Right atrium auricular region (tissue), 2 donors: ENCODE results near the gene SLC35F4. TPM values are rescaled to one million over a fixed set of nuclear protein-coding genes. Genes with fewer than 3 reads are reported as not detected.

Experiments
- DNase-seq: peaks from one replicate; pipeline ENCODE4 v3.0.0-alpha.2; 2019; ENCODE audit warnings: low spot score
- H3K27ac ChIP-seq, 2 donors: fragments of 200-600 bp; sonication (generic); 1 replicate in 1 of 2; 2 replicates in 1 of 2; pipeline ENCODE4 v1.5.1; 2016 to 2019
- H3K27me3 ChIP-seq, 2 donors: fragments of 200-600 bp; sonication (generic); one replicate each; pipeline versions ENCODE4 v1.5.1 to v1.6.0; 2017 to 2019
- H3K36me3 ChIP-seq: fragments of 200-600 bp; sonication (generic); one replicate; pipeline ENCODE4 v1.5.1; 2016
- H3K4me1 ChIP-seq, 2 donors: fragments of 200-600 bp; sonication (generic); one replicate each; pipeline versions ENCODE4 v1.5.1 to v1.6.0; 2017 to 2019
- H3K4me3 ChIP-seq, 2 donors: fragments of 200-600 bp; sonication (generic); 1 replicate in 1 of 2; 2 replicates in 1 of 2; pipeline ENCODE4 v1.5.1; 2017 to 2019; ENCODE audit warnings: mild to moderate bottlenecking in 1 of 2, moderate library complexity in 1 of 2
- H3K9me3 ChIP-seq, 2 donors: fragments of 200-600 bp; sonication (generic); one replicate each; pipeline ENCODE4 v1.5.1; 2019
- total RNA-seq, 2 donors: library from RNA; depleted of rRNA; stranded (reverse); fragments of >200 nt; gene quantifications; one replicate each; pipeline ENCODE4 v1.1.0, GENCODE V29; 2016
- TF ChIP-seq, protein P1 (sequence below), 2 donors: fragments of 200-600 bp; sonication (generic); IDR thresholded peaks; one replicate each; pipeline ENCODE4 v1.5.1; 2019; ENCODE audit warnings: antibody characterized with exemption in 2 of 2

Gene SLC35F4
- total RNA-seq, 2 donors from 2014 or later, result not detected

DNA sequence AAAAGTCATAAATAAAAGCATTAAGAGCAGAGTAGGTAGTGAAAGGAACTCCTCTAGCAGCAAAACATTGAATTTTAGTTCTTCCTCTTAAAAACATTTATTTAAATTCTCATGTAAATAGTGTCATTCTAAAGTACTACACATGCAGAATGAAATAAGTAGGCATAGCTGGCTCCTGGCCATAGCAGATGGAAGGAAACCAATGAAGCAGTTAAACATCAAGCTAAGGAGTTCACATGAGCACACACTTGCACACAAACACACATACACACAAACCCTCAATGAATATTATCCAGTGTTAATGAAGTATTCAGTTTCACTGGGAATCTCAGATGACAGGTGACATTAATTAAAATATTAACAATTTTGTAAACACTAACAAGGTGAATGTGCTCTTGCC lies 69.3 kb downstream of the SLC35F4 start:
- TF ChIP-seq, protein P1, sequence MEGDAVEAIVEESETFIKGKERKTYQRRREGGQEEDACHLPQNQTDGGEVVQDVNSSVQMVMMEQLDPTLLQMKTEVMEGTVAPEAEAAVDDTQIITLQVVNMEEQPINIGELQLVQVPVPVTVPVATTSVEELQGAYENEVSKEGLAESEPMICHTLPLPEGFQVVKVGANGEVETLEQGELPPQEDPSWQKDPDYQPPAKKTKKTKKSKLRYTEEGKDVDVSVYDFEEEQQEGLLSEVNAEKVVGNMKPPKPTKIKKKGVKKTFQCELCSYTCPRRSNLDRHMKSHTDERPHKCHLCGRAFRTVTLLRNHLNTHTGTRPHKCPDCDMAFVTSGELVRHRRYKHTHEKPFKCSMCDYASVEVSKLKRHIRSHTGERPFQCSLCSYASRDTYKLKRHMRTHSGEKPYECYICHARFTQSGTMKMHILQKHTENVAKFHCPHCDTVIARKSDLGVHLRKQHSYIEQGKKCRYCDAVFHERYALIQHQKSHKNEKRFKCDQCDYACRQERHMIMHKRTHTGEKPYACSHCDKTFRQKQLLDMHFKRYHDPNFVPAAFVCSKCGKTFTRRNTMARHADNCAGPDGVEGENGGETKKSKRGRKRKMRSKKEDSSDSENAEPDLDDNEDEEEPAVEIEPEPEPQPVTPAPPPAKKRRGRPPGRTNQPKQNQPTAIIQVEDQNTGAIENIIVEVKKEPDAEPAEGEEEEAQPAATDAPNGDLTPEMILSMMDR (IDR thresholded peaks at IDR 0.05), result no peak
- Histone ChIP-seq H3K36me3 (no peaks in the 10 kb centered on the region), H3K4me3 (no peak overlapping the region), H3K9me3 (peaks cover 0 to 6% of the 10 kb centered on the region in 2 donors), H3K4me1 (peaks cover 0 to 5% of the 10 kb centered on the region in 2 donors), H3K27ac (no peak overlapping the region), H3K27me3 (no peaks in the 10 kb centered on the region)
- no peak for DNase-seq

DNA sequence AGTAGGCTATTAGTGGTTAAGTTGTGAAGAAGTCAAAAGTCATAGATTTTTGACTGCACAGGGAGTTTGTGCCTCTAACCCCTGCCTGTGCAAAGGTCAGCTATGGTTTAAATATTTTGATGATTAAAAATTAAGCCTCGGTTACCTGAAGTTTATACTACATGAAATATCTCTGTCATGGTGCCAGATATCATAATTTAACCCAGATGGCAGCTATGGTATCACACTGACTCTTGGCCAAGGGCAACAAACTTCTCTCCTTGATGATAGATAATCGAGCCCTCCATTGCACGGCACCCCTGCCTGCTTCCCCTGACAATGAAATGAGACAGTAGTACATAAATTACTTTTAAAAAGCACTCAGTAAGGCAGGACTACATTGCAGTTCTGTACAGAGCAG lies 80.8 kb downstream of the SLC35F4 start:
- TF ChIP-seq, protein P1 (IDR thresholded peaks at IDR 0.05), result no peak
- Histone ChIP-seq H3K27me3 (no peaks in the 10 kb centered on the region), H3K4me1 (no peaks in the 10 kb centered on the region), H3K4me3 (no peak overlapping the region), H3K36me3 (no peaks in the 10 kb centered on the region), H3K27ac (no peak overlapping the region), H3K9me3 (peaks cover 0 to 23% of the 10 kb centered on the region in 2 donors)
- no peak for DNase-seq

DNA sequence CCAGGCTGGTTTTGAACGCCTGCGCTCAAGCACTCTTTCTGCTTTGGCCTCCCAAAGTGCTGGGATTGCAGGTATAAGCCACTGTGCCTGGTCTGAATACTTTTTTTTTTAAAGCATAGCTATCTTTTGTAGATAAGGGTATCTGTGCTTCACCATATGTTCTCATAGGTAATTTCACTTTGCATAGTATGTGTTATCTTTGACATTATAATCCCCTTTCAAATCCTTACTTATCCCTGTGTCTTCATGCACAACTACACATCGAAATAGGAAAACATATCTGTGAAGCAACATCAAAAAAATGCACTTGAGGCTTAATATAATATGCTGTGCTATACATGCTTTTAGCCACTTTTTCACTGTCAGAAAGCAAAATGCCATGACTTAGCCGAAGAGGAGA lies 94.1 kb downstream of the SLC35F4 start:
- Histone ChIP-seq H3K9me3 (no peaks in the 10 kb centered on the region), H3K4me3 (no peak overlapping the region), H3K27ac (no peak overlapping the region), H3K36me3 (no peaks in the 10 kb centered on the region), H3K4me1 (peaks cover 0 to 9% of the 10 kb centered on the region in 2 donors), H3K27me3 (no peaks in the 10 kb centered on the region)
- no peak for DNase-seq
- TF ChIP-seq, protein P1 (IDR thresholded peaks at IDR 0.05), result no peak

DNA sequence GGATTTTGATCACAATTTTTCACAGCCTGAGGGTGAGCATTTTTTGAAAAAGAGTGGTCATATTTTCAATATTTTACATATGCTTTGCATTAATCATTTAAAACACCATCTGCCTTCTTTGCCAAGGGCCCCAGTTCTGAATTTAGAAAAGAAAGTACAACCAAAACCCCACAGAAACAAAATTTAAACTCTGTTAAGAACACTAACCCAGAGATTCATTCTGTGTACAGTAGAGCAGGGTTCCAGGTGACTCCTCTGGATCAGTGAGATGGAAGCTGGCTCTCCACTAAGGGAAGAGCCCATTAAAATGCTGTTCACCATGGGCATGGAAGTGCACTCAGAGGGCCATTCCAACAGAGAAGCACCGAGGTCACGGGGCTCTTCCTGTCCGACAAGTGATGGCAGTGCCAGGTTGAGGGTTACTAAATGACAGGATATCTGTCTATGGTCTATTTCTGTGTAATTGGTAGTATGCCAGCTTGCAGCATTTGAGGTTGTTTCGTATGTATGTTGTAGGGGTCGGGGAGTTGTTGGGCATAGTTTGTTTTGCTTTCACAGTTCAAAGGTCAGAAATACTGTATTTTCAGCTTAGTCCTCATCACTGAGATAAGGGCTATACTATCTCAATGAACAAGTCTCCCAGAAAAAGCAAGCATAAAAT lies 95.9 kb downstream of the SLC35F4 start:
- Histone ChIP-seq H3K4me3 (no peak overlapping the region), H3K27ac (no peak overlapping the region), H3K27me3 (no peaks in the 10 kb centered on the region), H3K36me3 (no peaks in the 10 kb centered on the region), H3K4me1 (peaks cover 0 to 9% of the 10 kb centered on the region in 2 donors), H3K9me3 (no peaks in the 10 kb centered on the region)
- TF ChIP-seq, protein P1 (IDR thresholded peaks at IDR 0.05), result no peak
- no peak for DNase-seq

DNA sequence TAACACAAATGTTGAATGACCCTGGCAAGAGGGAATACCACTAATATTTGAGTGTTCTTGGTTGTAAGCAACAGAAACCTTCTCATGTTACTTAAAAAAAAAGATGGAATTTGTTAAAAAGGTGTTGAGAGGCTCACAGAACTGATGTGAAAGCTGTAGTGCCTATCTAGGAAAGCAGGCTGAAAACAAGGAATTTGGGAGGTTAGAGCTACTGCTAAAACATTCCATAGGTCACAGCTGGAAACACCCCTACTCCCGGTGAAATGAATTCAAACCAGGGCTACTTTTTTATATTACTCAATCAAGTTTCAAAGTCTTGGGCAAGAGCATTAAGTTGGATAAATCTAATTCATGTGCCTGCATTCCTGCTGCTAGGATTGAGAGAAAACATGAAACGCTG lies 104.1 kb downstream of the SLC35F4 start:
- no peak overlapping the region for H3K4me3 ChIP-seq
- H3K9me3 ChIP-seq, result no peaks in the 10 kb centered on the region
- H3K27me3 ChIP-seq, result no peaks in the 10 kb centered on the region
- H3K4me1 ChIP-seq, result no peaks in the 10 kb centered on the region
- DNase-seq, result no peak
- TF ChIP-seq, protein P1 (IDR thresholded peaks at IDR 0.05), result no peak
- H3K36me3 ChIP-seq, result no peaks in the 10 kb centered on the region
- H3K27ac ChIP-seq, result no peak overlapping the region

DNA sequence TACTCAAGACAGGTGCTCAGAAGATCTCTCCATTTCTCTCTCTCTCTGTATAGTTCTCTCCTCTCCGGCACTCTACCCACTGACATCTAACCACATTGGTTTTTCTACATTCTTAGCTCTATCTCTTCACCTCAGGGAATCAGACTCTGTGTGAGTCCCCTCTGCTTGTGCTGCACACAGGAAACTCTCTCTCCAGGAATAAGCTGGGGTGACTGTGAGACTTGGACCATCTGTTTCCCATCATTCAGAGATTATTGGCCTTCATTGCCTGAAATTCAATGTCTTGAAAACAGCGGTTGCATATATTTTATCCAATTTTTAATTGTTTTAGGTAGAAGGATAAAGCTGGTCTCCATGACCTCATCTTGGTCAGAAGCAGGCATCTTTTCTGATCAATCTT lies 105.0 kb downstream of the SLC35F4 start:
- Histone ChIP-seq H3K36me3 (no peaks in the 10 kb centered on the region), H3K4me3 (no peak overlapping the region), H3K4me1 (no peaks in the 10 kb centered on the region), H3K27ac (no peak overlapping the region), H3K27me3 (no peaks in the 10 kb centered on the region), H3K9me3 (no peaks in the 10 kb centered on the region)
- no peak for DNase-seq
- TF ChIP-seq, protein P1 (IDR thresholded peaks at IDR 0.05), result no peak
